WTC11 (cell line): Measurements from ENCODE around the gene RSPO3. TPM values are rescaled to one million over a fixed set of nuclear protein-coding genes. Genes with fewer than 3 reads are reported as not detected.

Experiments
- ATAC-seq: fragments of 200-7000 bp; cut with Tn5 transposase; 2 replicates; pipeline ENCODE4 v1.10.0; 2021; ENCODE audit warnings: mild to moderate bottlenecking, moderate library complexity
- CTCF ChIA-PET: fragments of 300-600 bp; sonication (Branson Sonifier 250); formaldehyde crosslinking; loops from one replicate; lab custom pipeline; 2021; ENCODE audit warnings: antibody characterized with exemption; lab: Charles Lee
- POLR2A ChIA-PET: fragments of 350-600 bp; sonication (Branson Sonifier 250); formaldehyde crosslinking; loops from one replicate; lab custom pipeline; 2021; ENCODE audit warnings: antibody characterized with exemption; lab: Charles Lee
- DNase-seq: peaks from one replicate; pipeline ENCODE4 v3.0.0; 2021; ENCODE audit warnings: low spot score
- H3K27ac Mint-ChIP-seq: 2 replicates; pipeline ENCODE4 v1.8.0; 2021; ENCODE audit warnings: mixed read lengths
- H3K27me3 Mint-ChIP-seq: 2 replicates; pipeline ENCODE4 v1.8.0; 2021; ENCODE audit warnings: low read depth, mild to moderate bottlenecking, moderate library complexity, mixed read lengths
- H3K36me3 Mint-ChIP-seq: 2 replicates; pipeline ENCODE4 v1.8.0; 2021; ENCODE audit warnings: mixed read lengths
- H3K4me1 Mint-ChIP-seq: 2 replicates; pipeline ENCODE4 v1.8.0; 2022; ENCODE audit warnings: mixed read lengths
- H3K4me3 Mint-ChIP-seq: 2 replicates; pipeline ENCODE4 v1.8.0; 2021; ENCODE audit warnings: mild to moderate bottlenecking, moderate library complexity, mixed read lengths
- H3K9me3 Mint-ChIP-seq: 2 replicates; pipeline ENCODE4 v1.8.0; 2021; ENCODE audit warnings: mixed read lengths
- CREB1 ChIP-seq: sonication (generic); formaldehyde crosslinking; IDR thresholded peaks from 2 replicates; pipeline ENCODE4 v1.8.0; 2023; ENCODE audit warnings: mild to moderate bottlenecking, missing genetic modification reagents
- CREM ChIP-seq: sonication (generic); formaldehyde crosslinking; IDR thresholded peaks from 2 replicates; pipeline ENCODE4 v1.8.1; 2022; ENCODE audit warnings: mild to moderate bottlenecking, missing genetic modification reagents, moderate library complexity
- GRHL2 ChIP-seq: fragments of 250-450 bp; sonication (Bioruptor Pico); IDR thresholded peaks from 2 replicates; pipeline ENCODE4 v1.8.0; 2022; ENCODE audit warnings: mild to moderate bottlenecking, moderate library complexity; ENCODE audit not compliant: insufficient replicate concordance, severe bottlenecking
- GTF2I ChIP-seq: fragments of 250-450 bp; sonication (Bioruptor Pico); conservative IDR thresholded peaks from 2 replicates; pipeline ENCODE4 v1.4.0; 2021; ENCODE audit warnings: mild to moderate bottlenecking
- IRF2 ChIP-seq: sonication (generic); formaldehyde crosslinking; IDR thresholded peaks from 2 replicates; pipeline ENCODE4 v1.8.0; 2022; ENCODE audit warnings: low read depth, missing genetic modification reagents, borderline replicate concordance
- JAZF1 ChIP-seq: fragments of 250-450 bp; sonication (Bioruptor Pico); IDR thresholded peaks from 2 replicates; pipeline ENCODE4 v1.9.0; 2021; ENCODE audit warnings: moderate library complexity, mild to moderate bottlenecking, inconsistent platforms
- JUN ChIP-seq: sonication (generic); formaldehyde crosslinking; IDR thresholded peaks from 2 replicates; pipeline ENCODE4 v1.8.0; 2023; ENCODE audit warnings: mild to moderate bottlenecking, missing genetic modification reagents
- KAT7 ChIP-seq: sonication (generic); formaldehyde crosslinking; IDR thresholded peaks from 2 replicates; pipeline ENCODE4 v1.8.1; 2023; ENCODE audit warnings: missing genetic modification reagents, mild to moderate bottlenecking, borderline replicate concordance
- NR3C1 ChIP-seq: sonication (generic); formaldehyde crosslinking; conservative IDR thresholded peaks from 2 replicates; pipeline ENCODE4 v1.8.1; 2023; ENCODE audit warnings: low read depth, mild to moderate bottlenecking, missing genetic modification reagents
- TCF7 ChIP-seq: sonication (generic); formaldehyde crosslinking; IDR thresholded peaks from 2 replicates; pipeline ENCODE4 v1.8.0; 2022; ENCODE audit warnings: mild to moderate bottlenecking, low read depth, missing genetic modification reagents, moderate library complexity
- ZNF317 ChIP-seq: sonication (generic); formaldehyde crosslinking; IDR thresholded peaks from 2 replicates; pipeline ENCODE4 v1.8.1; 2023; ENCODE audit warnings: low read depth, mild to moderate bottlenecking, moderate library complexity, missing genetic modification reagents, borderline replicate concordance
- ZNF671 ChIP-seq: fragments of 250-450 bp; sonication (Bioruptor Pico); IDR thresholded peaks from 2 replicates; pipeline ENCODE4 v1.8.0; 2021; ENCODE audit warnings: mild to moderate bottlenecking
- total RNA-seq: library from RNA; stranded (reverse); gene quantifications from 3 replicates; pipeline ENCODE4 v1.2.3, GENCODE V29; 2021
- TF ChIP-seq, protein P1 (sequence below): sonication (generic); formaldehyde crosslinking; IDR thresholded peaks from 2 replicates; pipeline ENCODE4 v1.8.0; 2022; ENCODE audit warnings: missing genetic modification reagents
- TF ChIP-seq, protein P2 (sequence below): sonication (generic); formaldehyde crosslinking; IDR thresholded peaks from 2 replicates; pipeline ENCODE4 v1.8.1; 2023; ENCODE audit warnings: mild to moderate bottlenecking, missing genetic modification reagents
- TF ChIP-seq, protein P3 (sequence below): fragments of 250-450 bp; sonication (Bioruptor Pico); IDR thresholded peaks from 2 replicates; pipeline ENCODE4 v1.9.0; 2021; ENCODE audit warnings: moderate library complexity, mild to moderate bottlenecking, inconsistent platforms, borderline replicate concordance

Gene RSPO3
- total RNA-seq, 1 experiment from 2014 or later, result not detected

DNA sequence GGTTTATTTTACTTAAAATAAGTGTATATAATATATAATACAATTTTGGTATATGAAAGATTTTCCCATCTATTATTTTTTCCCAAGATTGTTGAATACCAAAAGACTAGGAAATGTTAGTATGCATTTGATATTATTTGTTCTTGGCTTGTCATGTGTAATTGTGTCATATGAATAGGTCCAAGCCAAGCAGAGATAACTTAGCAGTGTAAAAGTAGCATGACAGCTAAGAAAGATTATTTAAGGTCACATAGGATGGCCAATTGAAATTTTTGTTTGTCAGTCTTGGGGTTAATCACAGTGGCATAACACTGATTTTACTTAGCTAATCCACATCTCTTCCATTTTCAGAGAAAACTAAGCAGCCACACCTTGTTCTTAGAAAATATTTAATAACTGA lies 38.8 kb upstream of the RSPO3 start (continued):
- TF ChIP-seq NR3C1 (CRISPR knock-in tag), result no peak
- TF ChIP-seq CREM, result no peak
- TF ChIP-seq, all 79 proteins: peak for 0

DNA sequence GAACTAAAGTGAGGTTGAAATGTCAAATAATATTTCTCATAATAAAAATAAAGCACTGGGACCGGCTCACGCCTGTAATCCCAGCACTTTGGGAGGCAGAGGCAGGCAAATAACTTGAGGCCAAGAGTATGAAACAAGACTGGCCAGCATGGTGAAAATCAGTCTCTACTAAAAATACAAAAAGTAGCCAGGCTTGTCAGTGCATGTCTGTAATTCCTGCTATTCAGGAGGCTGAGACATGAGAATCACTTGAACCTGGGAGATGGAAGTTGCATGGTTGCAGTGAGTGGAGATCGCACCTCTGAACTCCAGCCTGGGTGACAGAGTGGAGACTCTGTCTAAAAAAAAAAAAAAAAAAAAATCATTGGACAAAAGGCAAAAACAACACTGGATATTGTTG lies 38.4 kb upstream of the RSPO3 start:
- no peak for ATAC-seq
- H3K27me3 Mint-ChIP-seq, result no peaks in the 10 kb centered on the region

DNA sequence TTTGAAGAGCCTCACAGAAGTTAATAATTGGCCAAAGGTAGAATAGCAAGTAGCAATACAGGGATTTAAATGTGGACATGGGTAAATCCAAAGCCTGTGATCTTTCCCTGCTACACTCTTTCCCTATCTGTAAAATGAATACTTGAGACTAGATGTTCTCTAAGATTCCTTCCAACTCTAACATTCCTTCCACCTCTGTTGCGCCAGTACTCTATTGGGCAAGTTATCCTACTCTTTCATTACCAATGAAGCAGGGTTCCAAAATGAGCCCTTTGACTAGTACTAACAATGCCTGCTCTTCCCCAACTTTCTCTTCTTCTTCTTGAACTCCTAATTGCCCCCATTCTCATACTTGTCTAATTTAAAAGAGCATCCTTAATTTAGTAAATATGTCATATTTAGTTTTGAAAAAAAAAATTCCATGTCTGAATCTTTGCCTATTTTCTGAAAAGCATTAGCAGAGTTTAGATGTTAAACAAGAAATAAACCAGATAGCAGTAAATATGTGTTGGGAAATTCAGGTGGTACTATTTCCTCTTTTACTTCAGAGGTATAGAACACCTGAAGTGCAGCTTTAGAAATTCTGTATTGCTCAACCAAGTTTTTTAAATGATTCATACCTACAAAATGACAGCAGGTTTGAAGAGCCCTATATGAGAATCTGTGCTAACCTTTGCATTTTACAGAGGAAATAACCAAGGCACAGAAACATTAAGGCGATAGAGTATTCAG lies 35.1 kb upstream of the RSPO3 start:
- no peaks in the 10 kb centered on the region for H3K27me3 Mint-ChIP-seq
- no peaks in the 10 kb centered on the region for H3K36me3 Mint-ChIP-seq
- H3K4me3 Mint-ChIP-seq, result no peak overlapping the region
- TF ChIP-seq, protein P1, sequence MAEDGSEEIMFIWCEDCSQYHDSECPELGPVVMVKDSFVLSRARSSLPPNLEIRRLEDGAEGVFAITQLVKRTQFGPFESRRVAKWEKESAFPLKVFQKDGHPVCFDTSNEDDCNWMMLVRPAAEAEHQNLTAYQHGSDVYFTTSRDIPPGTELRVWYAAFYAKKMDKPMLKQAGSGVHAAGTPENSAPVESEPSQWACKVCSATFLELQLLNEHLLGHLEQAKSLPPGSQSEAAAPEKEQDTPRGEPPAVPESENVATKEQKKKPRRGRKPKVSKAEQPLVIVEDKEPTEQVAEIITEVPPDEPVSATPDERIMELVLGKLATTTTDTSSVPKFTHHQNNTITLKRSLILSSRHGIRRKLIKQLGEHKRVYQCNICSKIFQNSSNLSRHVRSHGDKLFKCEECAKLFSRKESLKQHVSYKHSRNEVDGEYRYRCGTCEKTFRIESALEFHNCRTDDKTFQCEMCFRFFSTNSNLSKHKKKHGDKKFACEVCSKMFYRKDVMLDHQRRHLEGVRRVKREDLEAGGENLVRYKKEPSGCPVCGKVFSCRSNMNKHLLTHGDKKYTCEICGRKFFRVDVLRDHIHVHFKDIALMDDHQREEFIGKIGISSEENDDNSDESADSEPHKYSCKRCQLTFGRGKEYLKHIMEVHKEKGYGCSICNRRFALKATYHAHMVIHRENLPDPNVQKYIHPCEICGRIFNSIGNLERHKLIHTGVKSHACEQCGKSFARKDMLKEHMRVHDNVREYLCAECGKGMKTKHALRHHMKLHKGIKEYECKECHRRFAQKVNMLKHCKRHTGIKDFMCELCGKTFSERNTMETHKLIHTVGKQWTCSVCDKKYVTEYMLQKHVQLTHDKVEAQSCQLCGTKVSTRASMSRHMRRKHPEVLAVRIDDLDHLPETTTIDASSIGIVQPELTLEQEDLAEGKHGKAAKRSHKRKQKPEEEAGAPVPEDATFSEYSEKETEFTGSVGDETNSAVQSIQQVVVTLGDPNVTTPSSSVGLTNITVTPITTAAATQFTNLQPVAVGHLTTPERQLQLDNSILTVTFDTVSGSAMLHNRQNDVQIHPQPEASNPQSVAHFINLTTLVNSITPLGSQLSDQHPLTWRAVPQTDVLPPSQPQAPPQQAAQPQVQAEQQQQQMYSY (CRISPR knock-in tag), result no peak
- TF ChIP-seq, protein P2, sequence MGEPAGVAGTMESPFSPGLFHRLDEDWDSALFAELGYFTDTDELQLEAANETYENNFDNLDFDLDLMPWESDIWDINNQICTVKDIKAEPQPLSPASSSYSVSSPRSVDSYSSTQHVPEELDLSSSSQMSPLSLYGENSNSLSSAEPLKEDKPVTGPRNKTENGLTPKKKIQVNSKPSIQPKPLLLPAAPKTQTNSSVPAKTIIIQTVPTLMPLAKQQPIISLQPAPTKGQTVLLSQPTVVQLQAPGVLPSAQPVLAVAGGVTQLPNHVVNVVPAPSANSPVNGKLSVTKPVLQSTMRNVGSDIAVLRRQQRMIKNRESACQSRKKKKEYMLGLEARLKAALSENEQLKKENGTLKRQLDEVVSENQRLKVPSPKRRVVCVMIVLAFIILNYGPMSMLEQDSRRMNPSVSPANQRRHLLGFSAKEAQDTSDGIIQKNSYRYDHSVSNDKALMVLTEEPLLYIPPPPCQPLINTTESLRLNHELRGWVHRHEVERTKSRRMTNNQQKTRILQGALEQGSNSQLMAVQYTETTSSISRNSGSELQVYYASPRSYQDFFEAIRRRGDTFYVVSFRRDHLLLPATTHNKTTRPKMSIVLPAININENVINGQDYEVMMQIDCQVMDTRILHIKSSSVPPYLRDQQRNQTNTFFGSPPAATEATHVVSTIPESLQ (CRISPR knock-in tag), result no peak
- TF ChIP-seq, protein P3, sequence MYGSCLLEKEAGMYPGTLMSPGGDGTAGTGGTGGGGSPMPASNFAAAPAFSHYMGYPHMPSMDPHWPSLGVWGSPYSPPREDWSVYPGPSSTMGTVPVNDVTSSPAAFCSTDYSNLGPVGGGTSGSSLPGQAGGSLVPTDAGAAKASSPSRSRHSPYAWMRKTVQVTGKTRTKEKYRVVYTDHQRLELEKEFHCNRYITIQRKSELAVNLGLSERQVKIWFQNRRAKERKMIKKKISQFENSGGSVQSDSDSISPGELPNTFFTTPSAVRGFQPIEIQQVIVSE (CRISPR knock-in tag), result no peak
- TF ChIP-seq CREB1 (CRISPR knock-in tag) (no peak), ZNF317 (CRISPR knock-in tag) (no peak), GTF2I (no peak), TCF7 (CRISPR knock-in tag) (no peak)
- no peak for DNase-seq
- no peak for ATAC-seq
- H3K4me1 Mint-ChIP-seq, result no peaks in the 10 kb centered on the region
- peaks cover 6% of the 10 kb centered on the region; the same call in 1 of the 2 replicates for H3K9me3 Mint-ChIP-seq
- POLR2A ChIA-PET, result no interaction called here
- H3K27ac Mint-ChIP-seq, result no peak overlapping the region
- CTCF ChIA-PET, result no interaction called here

More for the DNA sequence above, 38.4 kb upstream of the RSPO3 start:
- Mint-ChIP-seq H3K9me3 (peaks cover 6% of the 10 kb centered on the region; the same call in 1 of the 2 replicates), H3K4me3 (no peak overlapping the region), H3K4me1 (peaks cover 23% of the 10 kb centered on the region), H3K27ac (no peak overlapping the region), H3K36me3 (no peaks in the 10 kb centered on the region)
- ChIA-PET POLR2A (no interaction called here), CTCF (no interaction called here)
- DNase-seq, result no peak
- TF ChIP-seq CREB1 (CRISPR knock-in tag) (no peak), JUN (CRISPR knock-in tag) (no peak), IRF2 (CRISPR knock-in tag) (no peak), TCF7 (CRISPR knock-in tag) (no peak), NR3C1 (CRISPR knock-in tag) (no peak), JAZF1 (no peak), KAT7 (CRISPR knock-in tag) (no peak), ZNF671 (CRISPR knock-in tag) (no peak), GRHL2 (CRISPR knock-in tag) (no peak)
- TF ChIP-seq, protein P2 (CRISPR knock-in tag), result no peak
